SU-DHL-6 (cell line): ENCODE data around the gene TRAK1.
A peak's percentile ranks its signal among the peaks of the same experiment; 100 is the strongest.

Source experiments
- H2AFZ ChIP-seq: fragments of 200-600 bp; sonication (generic); 2 replicates; pipeline ENCODE4 v1.6.1; 2014; ENCODE audit warnings: low read depth, mild to moderate bottlenecking, moderate library complexity, mixed read lengths, antibody characterized with exemption, low read length; ENCODE audit not compliant: severe bottlenecking
- H3F3A ChIP-seq: fragments of 200-600 bp; shearing (Covaris generic); 2 replicates; pipeline ENCODE4 v1.6.0; 2016; ENCODE audit warnings: antibody characterized with exemption, mild to moderate bottlenecking; ENCODE audit not compliant: insufficient read depth
- H3K27ac ChIP-seq: fragments of 200-600 bp; sonication (generic); 2 replicates; pipeline ENCODE4 v1.5.1; 2016; ENCODE audit warnings: low read depth, mild to moderate bottlenecking, low read length, moderate library complexity, mixed read lengths
- H3K27me3 ChIP-seq: fragments of 200-600 bp; sonication (generic), shearing (Covaris generic); 2 replicates; pipeline ENCODE4 v1.6.0; 2014; ENCODE audit warnings: mild to moderate bottlenecking, low read length
- H3K36me3 ChIP-seq: fragments of 200-600 bp; sonication (generic); 2 replicates; pipeline ENCODE4 v1.6.1; 2014; ENCODE audit warnings: mild to moderate bottlenecking, low read length, mixed read lengths
- H3K4me2 ChIP-seq: fragments of 300-600, 200-600 bp; shearing (Covaris generic), sonication (generic); 2 replicates; pipeline ENCODE4 v1.6.0; 2014; ENCODE audit warnings: low read length, low read depth, mild to moderate bottlenecking; ENCODE audit not compliant: poor library complexity, severe bottlenecking
- H3K4me3 ChIP-seq: fragments of 200-600 bp; sonication (generic); 2 replicates; pipeline ENCODE4 v1.5.1; 2014; ENCODE audit warnings: antibody characterized with exemption, low read length, mild to moderate bottlenecking, mixed read lengths; ENCODE audit not compliant: insufficient read depth, poor library complexity, severe bottlenecking
- H3K79me2 ChIP-seq: fragments of 200-600 bp; sonication (generic); 2 replicates; pipeline ENCODE4 v1.6.1; 2014; ENCODE audit warnings: mild to moderate bottlenecking, low read length, moderate library complexity; ENCODE audit not compliant: insufficient read depth
- H3K9ac ChIP-seq: fragments of 200-600 bp; sonication (generic); 2 replicates; pipeline ENCODE4 v1.7.0; 2014; ENCODE audit warnings: mild to moderate bottlenecking, low read length
- H3K9me2 ChIP-seq: fragments of 200-600 bp; sonication (generic); replicated peaks from 2 replicates; pipeline ENCODE4 v1.6.1; 2014; ENCODE audit warnings: low read length; ENCODE audit not compliant: insufficient read depth
- H3K9me3 ChIP-seq: fragments of 200-600 bp; sonication (generic); 2 replicates; pipeline ENCODE4 v1.6.1; 2014; ENCODE audit warnings: low read length, mixed read lengths; ENCODE audit not compliant: insufficient read depth
- H4K20me1 ChIP-seq: fragments of 200-600 bp; sonication (generic); 2 replicates; pipeline ENCODE4 v1.6.1; 2014; ENCODE audit warnings: low read depth, mild to moderate bottlenecking, antibody characterized with exemption, low read length, moderate library complexity, mixed read lengths
- CTCF ChIP-seq: fragments of 200-600 bp; sonication (generic); IDR thresholded peaks from one replicate; pipeline ENCODE4 v1.5.1; 2017; ENCODE audit warnings: antibody characterized with exemption, mild to moderate bottlenecking, low read length, moderate library complexity; ENCODE audit not compliant: insufficient read depth, poor library complexity, severe bottlenecking
- EZH2phosphoT487 ChIP-seq: fragments of 200-600 bp; sonication (generic), shearing (Covaris generic); conservative IDR thresholded peaks from 2 replicates; pipeline ENCODE4 v1.6.1; 2018; ENCODE audit warnings: mild to moderate bottlenecking, antibody characterized with exemption, low read length, moderate library complexity, mixed read lengths

Gene TRAK1

GRCh38 chr3:42192334-42193200 is 101.4 kb downstream of the TRAK1 start:
- no peak for TF ChIP-seq EZH2phosphoT487
- TF ChIP-seq CTCF, result no peak
- H3K36me3 ChIP-seq, result peaks cover 17% of the 10 kb centered on the region; the same call in 1 of the 2 replicates
- H3K9me2 ChIP-seq, result no peaks in the 10 kb centered on the region
- peak overlapping the region; percentile 21; the same call in 1 of the 2 replicates for H3K9ac ChIP-seq
- peak overlapping the region; percentile 78 for H3K27ac ChIP-seq
- H3K27me3 ChIP-seq, result no peaks in the 10 kb centered on the region
- no peaks in the 10 kb centered on the region for H3K79me2 ChIP-seq
- no peaks in the 10 kb centered on the region for H4K20me1 ChIP-seq
- H3K4me2 ChIP-seq, result peak overlapping the region; percentile 40
- H3K9me3 ChIP-seq, result no peaks in the 10 kb centered on the region
- H3F3A ChIP-seq, result peaks cover 18% of the 10 kb centered on the region; the same call in 1 of the 2 replicates
- no peak overlapping the region for H3K4me3 ChIP-seq
- H2AFZ ChIP-seq, result no peak overlapping the region

GRCh38 chr3:42194943-42195510 is 103.9 kb downstream of the TRAK1 start:
- peak overlapping the region; percentile 44 for H3K4me2 ChIP-seq

GRCh38 chr3:42195879-42196330 is 104.7 kb downstream of the TRAK1 start:
- no peaks in the 10 kb centered on the region for H4K20me1 ChIP-seq
- H3K9ac ChIP-seq, result peak overlapping the region; percentile 17; the same call in 1 of the 2 replicates
- H3K36me3 ChIP-seq, result peaks cover 28% of the 10 kb centered on the region
- no peaks in the 10 kb centered on the region for H3K9me3 ChIP-seq
- no peak overlapping the region for H2AFZ ChIP-seq
- no peak overlapping the region for H3K4me3 ChIP-seq
- no peaks in the 10 kb centered on the region for H3K9me2 ChIP-seq
- peaks cover 18% of the 10 kb centered on the region; the same call in 1 of the 2 replicates for H3F3A ChIP-seq
- peak overlapping the region; percentile 78 for H3K27ac ChIP-seq
- H3K27me3 ChIP-seq, result no peaks in the 10 kb centered on the region
- peak overlapping the region; percentile 44 for H3K4me2 ChIP-seq
- TF ChIP-seq EZH2phosphoT487 (no peak), CTCF (no peak)
- no peaks in the 10 kb centered on the region for H3K79me2 ChIP-seq

More at GRCh38 chr3:42194943-42195510, 103.9 kb downstream of the TRAK1 start:
- Histone ChIP-seq H3K9ac (no peak overlapping the region), H3K4me3 (no peak overlapping the region), H4K20me1 (no peaks in the 10 kb centered on the region), H2AFZ (no peak overlapping the region), H3F3A (peaks cover 18% of the 10 kb centered on the region; the same call in 1 of the 2 replicates), H3K27me3 (no peaks in the 10 kb centered on the region), H3K79me2 (no peaks in the 10 kb centered on the region), H3K9me2 (no peaks in the 10 kb centered on the region), H3K36me3 (peaks cover 24% of the 10 kb centered on the region), H3K27ac (peak overlapping the region; percentile 78), H3K9me3 (no peaks in the 10 kb centered on the region)
- TF ChIP-seq CTCF, result no peak
- TF ChIP-seq EZH2phosphoT487, result no peak
